HG02885 (cell line): ENCODE data around the gene TEKTIP1.

Source experiments
- ATAC-seq: cut with Tn5 transposase; IDR thresholded peaks from one replicate; pipeline ENCODE4 v1.9.1; 2021; ENCODE audit warnings: mild to moderate bottlenecking; ENCODE audit not compliant: unreplicated experiment, poor library complexity

Gene TEKTIP1

GRCh38 chr19:3538965-3539755 lies at the start of gene TEKTIP1:
Gene TEKTIP1 (plus strand): TSS chr19:3539174. CDS start chr19:3539178, 4 bp downstream.
- ATAC-seq = no peak

GRCh38 chr19:3491396-3492119 lies 47.4 kb upstream of the TEKTIP1 start:
- ATAC-seq = no peak

- no peak for ATAC-seq
Measured at GRCh38 chr19:3492131-3492839, 46.7 kb upstream of the TEKTIP1 start.

DNA sequence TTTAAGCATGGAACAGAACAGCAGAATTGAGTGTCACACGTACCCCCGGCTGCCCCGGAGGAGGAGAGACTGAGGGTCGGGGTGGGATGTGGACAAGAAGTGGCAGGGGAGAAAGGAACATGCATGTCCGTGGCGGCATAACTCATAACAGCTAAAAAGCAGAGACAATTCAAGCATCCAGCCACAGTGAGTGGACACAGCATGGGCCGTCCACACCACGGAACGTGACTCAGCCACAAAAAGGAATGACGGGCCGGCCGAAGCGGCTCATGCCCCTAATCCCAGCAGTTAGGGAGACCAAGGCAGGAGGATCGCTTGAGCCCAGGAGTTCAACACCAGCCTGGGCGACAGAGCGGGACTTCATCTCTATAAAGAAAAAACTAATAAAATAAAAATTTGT lies 46.1 kb upstream of the TEKTIP1 start:
- no peak for ATAC-seq

GRCh38 chr19:3493651-3494050 lies 45.3 kb upstream of the TEKTIP1 start:
- ATAC-seq = no peak

DNA sequence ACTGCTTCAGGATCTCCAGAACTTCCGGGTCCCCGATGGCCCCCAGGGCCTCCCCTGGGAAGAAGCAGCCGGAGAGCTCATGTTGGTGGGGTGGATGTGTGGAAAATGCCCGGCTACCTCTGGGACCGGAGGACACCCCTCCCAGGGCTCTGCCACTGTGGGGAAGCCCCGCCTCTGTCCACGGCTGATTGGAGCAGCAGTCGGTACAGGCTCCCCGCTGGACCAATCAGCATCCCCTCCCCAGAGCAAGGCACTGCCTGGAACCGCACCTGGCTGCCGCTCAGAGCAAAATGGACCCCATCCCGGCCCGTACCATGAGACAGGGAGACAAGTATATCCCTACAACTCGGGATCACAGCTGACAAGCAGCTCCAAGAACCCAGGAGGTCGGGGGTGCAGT lies 44.9 kb upstream of the TEKTIP1 start:
- ATAC-seq = no peak

DNA sequence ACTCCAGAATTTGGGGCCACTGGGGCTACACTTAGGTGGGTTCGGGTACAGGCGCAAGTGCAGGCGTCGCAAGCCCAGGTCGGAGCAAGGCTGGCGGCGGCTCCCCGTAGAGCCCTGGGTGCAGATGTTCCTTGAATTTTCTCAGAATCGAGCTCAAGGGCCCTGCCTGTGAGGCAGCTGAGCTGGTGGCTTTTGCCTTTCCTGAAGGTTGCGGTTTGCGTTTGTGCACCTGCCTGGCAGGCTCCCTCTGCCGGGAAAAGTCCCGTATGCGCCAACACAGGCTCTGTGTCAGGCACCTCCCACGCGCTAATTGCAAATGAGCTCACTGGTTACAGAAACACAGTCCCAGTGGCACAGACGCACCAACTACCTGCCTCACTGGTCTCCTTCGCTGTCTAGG lies 44.4 kb upstream of the TEKTIP1 start:
- no peak for ATAC-seq

DNA sequence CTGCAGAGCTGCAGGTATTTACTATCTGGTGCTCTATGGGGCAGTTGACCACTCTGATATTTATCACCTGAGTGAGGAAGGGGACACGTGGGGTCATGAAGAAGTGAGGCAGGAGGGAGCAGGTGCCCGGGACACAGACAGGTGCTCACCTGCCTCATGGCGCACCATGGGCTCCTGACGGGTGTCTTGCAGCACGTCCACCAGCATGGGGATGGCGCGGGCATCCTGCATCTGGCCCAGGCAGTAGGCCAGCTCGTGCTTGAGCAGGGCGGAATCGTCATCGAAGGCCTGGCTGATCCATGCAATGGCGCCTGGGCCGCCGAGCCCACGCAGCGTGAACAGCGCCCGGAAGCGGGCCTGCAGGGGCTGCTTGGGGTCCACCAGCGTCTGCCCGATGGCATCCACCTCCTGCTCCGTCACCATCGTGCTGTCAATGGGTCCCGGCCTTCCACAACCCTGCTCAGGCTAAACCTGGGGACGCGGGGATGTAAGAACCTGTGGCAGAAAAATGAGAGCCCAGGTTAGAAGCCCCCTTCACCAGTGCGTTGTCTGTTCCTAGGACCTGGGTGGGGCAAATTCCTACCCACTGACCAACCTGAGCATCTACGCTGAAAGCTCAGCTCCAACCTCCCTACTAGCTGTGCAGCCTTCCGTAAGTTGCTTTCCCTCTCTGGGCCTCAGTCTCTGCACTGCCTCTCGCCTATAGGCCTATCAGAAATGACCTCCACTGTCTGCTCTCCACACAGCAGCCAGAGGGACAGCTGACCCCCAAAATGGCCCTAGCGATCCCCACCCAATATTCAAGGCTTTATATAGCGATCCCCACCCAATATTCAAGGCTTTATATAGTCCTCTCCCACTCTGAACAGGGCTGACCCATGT lies 42.3 kb upstream of the TEKTIP1 start:
- no peak for ATAC-seq

DNA sequence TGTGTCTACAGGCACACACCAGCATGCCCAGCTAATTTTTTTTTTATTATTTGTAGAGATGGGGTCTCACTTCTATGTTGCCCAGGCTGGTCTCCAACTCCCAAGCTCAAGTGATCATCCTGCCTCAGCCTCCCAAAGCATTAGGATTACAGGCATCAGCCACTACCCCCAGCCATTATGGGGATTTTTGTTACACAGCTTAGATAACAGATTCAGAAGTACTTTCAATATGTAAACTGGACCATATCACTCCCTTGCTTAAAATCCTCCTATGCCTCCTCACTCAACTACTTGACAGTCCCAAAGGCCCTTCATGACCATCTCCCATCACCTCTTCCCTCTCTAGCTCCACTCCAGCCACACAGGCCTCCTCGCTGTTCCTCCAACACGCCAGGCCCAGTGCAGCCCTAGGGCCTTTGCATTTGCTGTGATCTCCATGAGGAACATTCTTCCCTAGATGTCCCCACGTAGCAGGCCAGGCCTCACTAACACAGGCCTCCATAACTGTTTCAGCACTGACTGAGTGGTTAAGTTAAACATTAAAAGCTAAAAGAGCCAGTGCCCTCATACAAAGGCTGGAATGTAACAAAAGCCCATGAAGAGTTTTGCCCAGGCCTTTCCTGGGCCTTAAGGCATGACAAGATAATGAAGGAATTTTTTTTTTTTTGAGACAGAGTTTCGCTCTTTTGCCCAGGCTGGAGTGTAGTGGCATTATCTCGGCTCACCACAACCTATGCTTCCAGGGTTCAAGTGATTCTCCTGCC lies 41.0 kb upstream of the TEKTIP1 start:
- ATAC-seq = no peak

- peak; percentile 5 for ATAC-seq
Measured at GRCh38 chr19:3499738-3500428, 39.1 kb upstream of the TEKTIP1 start.

DNA sequence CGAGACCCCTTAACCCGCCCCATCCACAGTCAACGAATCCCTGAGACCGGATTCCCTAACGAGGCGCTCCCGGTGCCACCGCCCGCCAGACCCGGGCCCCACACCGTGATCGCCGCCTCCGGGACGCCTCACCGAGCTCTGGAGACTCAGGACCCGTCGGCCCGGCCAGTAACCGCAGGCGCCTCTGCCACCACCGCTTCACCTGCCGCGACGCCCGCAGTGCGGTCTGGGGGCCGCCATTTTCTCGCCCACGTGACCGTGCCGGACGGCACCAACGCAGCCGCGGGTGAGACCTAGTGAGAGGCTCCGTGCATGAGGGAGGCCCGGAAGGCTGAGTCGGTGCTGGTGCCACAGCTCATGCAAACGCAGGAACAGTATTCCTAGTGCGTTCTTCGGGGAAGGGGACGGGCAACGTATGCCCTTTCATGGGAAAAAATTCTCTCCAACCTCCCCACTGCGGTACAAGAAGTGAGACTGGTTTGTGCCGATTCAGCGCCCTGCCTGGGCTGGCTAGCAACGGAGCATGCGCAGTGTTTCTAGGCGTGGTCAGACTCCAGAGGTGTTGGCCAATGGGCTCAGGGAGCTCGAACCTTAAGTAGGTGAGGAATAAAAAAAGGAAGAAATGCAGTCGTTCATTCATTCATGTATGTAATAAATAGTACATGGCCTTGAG lies 38.4 kb upstream of the TEKTIP1 start, which contains the start of gene DOHH:
TSS of gene DOHH (minus strand) at position 246 of the 673 bp plus-strand sequence. CDS start 3,860 bp downstream, outside the sequence.
- peak; percentile 84 for ATAC-seq

DNA sequence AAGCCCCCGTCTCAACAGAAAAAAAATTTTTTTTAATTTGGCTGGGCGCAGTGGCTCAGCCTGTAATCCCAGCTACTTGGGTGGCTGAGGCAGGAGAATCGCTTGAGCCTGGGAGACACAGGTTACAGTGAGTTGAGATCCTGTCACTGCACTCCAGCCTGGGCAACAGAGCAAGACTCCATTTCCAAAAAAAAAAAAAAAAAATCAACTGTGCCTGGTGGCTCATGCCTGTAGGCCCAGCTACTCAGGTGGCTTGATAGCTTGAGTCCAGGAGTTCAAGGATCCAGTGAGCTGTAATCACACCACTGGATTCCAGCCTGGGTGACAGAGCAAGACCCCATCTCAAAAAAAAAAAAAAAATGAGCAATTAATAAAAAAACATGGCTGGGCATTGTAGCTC lies 37.2 kb upstream of the TEKTIP1 start:
- no peak for ATAC-seq

DNA sequence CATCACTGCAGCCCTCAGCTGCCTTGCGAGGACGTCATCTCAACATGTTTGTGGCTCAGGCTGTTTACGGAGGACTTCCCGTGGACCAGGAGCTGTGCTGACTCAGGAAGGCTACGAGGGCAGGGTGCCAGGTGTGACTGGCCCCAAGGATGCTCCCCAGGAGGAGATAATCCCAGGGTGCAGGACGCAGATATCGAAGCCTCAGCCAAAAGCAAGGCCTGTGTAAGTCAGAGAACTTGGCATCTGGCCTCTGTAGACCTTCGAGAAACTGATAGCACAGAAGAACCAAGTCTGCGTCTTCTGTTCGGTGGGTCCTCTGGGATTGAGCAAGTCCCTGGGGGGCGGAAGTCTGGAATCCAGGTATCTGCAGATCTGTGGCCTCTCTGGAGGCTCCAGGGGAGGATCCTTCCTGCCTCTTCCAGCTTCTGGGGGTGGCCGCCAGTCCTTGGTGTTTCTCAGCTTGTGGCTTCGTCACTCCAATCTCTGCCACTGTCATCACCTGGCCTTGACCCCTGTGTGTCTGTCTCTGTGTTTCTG lies 35.9 kb upstream of the TEKTIP1 start:
- ATAC-seq = no peak

- no peak for ATAC-seq
Measured at GRCh38 chr19:3504735-3505134, 34.2 kb upstream of the TEKTIP1 start.

- ATAC-seq = peak; percentile 90
Measured at GRCh38 chr19:3505598-3506383, 33.2 kb upstream of the TEKTIP1 start, which contains the start of gene FZR1. Gene FZR1 (plus strand): TSS chr19:3506311. CDS start chr19:3522990, 16,679 bp downstream.

DNA sequence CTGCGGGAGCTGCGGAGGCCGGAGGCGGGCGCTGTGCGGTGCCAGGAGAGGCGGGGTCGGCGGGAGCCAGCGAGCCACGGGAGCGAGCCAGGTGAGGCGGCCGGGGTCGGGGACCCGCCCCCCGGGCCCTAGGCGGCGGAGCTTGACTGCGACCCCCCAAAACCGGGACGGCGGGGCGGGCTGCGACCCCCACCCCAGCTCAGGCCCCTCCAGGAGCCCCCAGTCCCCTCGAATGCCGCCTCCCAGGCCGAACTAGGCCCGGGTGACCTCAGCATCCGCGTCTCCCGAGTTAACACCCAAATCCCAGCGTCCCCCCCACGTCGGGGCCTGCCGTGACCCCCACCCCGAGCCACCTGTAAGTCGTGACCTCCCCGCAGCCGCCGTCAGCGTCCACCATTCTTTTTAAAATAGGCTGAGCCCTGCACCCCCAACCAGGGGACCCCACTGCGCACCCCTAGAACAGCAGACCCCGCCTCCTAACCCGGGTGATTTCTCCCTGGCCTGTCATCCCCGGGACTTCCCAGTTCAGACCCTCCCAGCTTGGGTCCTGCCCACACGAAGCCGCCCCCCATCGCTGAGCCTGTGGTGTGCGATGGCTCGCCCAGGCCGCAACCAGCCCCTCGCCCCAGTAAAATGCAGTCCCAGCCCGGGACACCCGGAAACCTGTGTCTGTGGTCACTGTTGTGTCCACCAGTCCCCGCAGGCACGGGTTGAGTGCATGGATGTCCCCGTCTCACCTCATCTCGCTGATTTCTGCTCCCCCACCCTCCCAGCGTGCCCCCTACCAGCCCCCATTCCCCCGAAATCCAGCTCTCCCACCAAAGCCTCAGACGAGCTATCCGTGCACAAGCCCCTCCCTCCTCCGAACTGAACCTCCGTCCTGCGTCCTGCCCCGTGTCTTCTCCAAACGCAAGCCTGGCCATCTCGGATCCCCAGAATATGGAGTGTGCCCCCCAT lies 32.3 kb upstream of the TEKTIP1 start:
- no peak for ATAC-seq
